Upper lobe of left lung (tissue), 6 donors: ENCODE results near the gene C2orf76. TPM values are rescaled to one million over a fixed set of nuclear protein-coding genes. Genes with fewer than 3 reads are reported as not detected.

Source experiments
- ATAC-seq, 2 donors: fragments of 200-7000 bp; cut with Tn5 transposase; one replicate each; pipeline ENCODE4 v1.9.1; 2022; ENCODE audit warnings: mild to moderate bottlenecking in 2 of 2, moderate library complexity in 2 of 2; ENCODE audit not compliant: low FRiP score in 2 of 2
- DNase-seq, 2 donors: peaks; one replicate each; pipeline ENCODE4 v3.0.0-alpha.2; 2019 to 2020
- H3K27ac ChIP-seq, 4 donors: fragments of 200-600 bp; sonication (generic); one replicate each; pipeline ENCODE4 v1.5.1; 2016 to 2019
- H3K27me3 ChIP-seq, 4 donors: fragments of 200-600 bp; sonication (generic); one replicate each; pipeline ENCODE4 v1.5.1; 2017 to 2019
- H3K36me3 ChIP-seq, 4 donors: fragments of 200-600 bp; sonication (generic); one replicate each; pipeline ENCODE4 v1.5.1; 2016 to 2019
- H3K4me1 ChIP-seq, 4 donors: fragments of 200-600 bp; sonication (generic); one replicate each; pipeline ENCODE4 v1.5.1; 2018 to 2019
- H3K4me3 ChIP-seq, 4 donors: fragments of 200-600 bp; sonication (generic); one replicate each; pipeline ENCODE4 v1.5.1; 2017 to 2019; ENCODE audit warnings: mild to moderate bottlenecking in 2 of 4, moderate library complexity in 1 of 4
- H3K9me3 ChIP-seq, 4 donors: fragments of 200-600 bp; sonication (generic); one replicate each; pipeline ENCODE4 v1.5.1; 2018 to 2019
- CTCF ChIP-seq, 6 experiments: fragments of 450-650 bp in 4 of 6; fragments of 200-600 bp in 2 of 6; sonication (generic) in 2 of 6; IDR thresholded peaks; one replicate each; pipeline ENCODE4 v1.5.1; 2016 to 2019; ENCODE audit warnings: antibody characterized with exemption in 6 of 6
- EP300 ChIP-seq, 4 donors: sonication (generic); formaldehyde crosslinking; IDR thresholded peaks; one replicate each; pipeline ENCODE4 v1.5.1; 2017; ENCODE audit warnings: antibody characterized with exemption in 4 of 4, control low read depth in 2 of 4
- POLR2A ChIP-seq, 4 donors: fragments of 450-650 bp; IDR thresholded peaks; one replicate each; pipeline ENCODE4 v1.5.1; 2016 to 2017; ENCODE audit warnings: antibody characterized with exemption in 4 of 4, mild to moderate bottlenecking in 2 of 4
- POLR2AphosphoS5 ChIP-seq, 2 donors: sonication (generic); formaldehyde crosslinking; IDR thresholded peaks; one replicate each; pipeline ENCODE4 v1.5.1; 2017; ENCODE audit warnings: antibody characterized with exemption in 2 of 2
- WGBS, 2 donors: methylation state at CpG; one replicate each; pipeline ENCODE4 v1.1.5; 2017 to 2018; 5-methylcytosine and 5-hydroxymethylcytosine counted together
- total RNA-seq, 6 donors: library from RNA; depleted of rRNA in 4 of 6; stranded (reverse); fragments of >200 nt in 4 of 6; gene quantifications; one replicate each; pipeline versions ENCODE4 v1.1.0 to v1.2.1, GENCODE V29; 2016 to 2021
- donor health status: DM: no; HTN: no; CAD: no; lungs with moderate emphysema.
- donor health status: DM: no; HTN: yes; CAD: no; lungs with severe emphysema.

The C2orf76 gene
- total RNA-seq, 6 donors from 2014 or later: 3.3 to 14.7 (median 6.2) TPM; not detected in 1

- 89 to 94% methylated on average over 16 to 17 of the region's 17 CpGs for WGBS, 2 donors
- H3K4me3 ChIP-seq: no peak overlapping the region
- no peak for DNase-seq
- H3K9me3 ChIP-seq: no peaks in the 10 kb centered on the region
- no peaks in the 10 kb centered on the region for H3K27me3 ChIP-seq
- ATAC-seq: no peak
- no peak overlapping the region for H3K27ac ChIP-seq
- peaks cover 0 to 9% (median 0%) of the 10 kb centered on the region in 4 donors for H3K36me3 ChIP-seq
- no peaks in the 10 kb centered on the region for H3K4me1 ChIP-seq
- TF ChIP-seq POLR2A (IDR thresholded peaks at IDR 0.05) (no peak), POLR2AphosphoS5 (IDR thresholded peaks at IDR 0.05) (no peak)
These were observed 105.0 kb downstream of the C2orf76 start for GRCh38 chr2:119261493-119262225.

- no peaks in the 10 kb centered on the region for H3K27me3 ChIP-seq
- WGBS, 2 donors: 70 to 72% methylated on average over 11 of the region's 11 CpGs
- peak in 1 of 2 donors; percentile 12 for DNase-seq
- TF ChIP-seq POLR2AphosphoS5 (IDR thresholded peaks at IDR 0.05) (no peak), EP300 (IDR thresholded peaks at IDR 0.05) (no peak), POLR2A (IDR thresholded peaks at IDR 0.05) (no peak), CTCF (IDR thresholded peaks at IDR 0.05) (no peak)
- H3K4me1 ChIP-seq: no peaks in the 10 kb centered on the region
- H3K36me3 ChIP-seq: peaks cover 0 to 12% (median 0%) of the 10 kb centered on the region in 4 donors
- no peaks in the 10 kb centered on the region for H3K9me3 ChIP-seq
- H3K4me3 ChIP-seq: no peak overlapping the region
- ATAC-seq: no peak
- H3K27ac ChIP-seq: no peak overlapping the region
These were observed 105.8 kb downstream of the C2orf76 start for GRCh38 chr2:119260646-119261492.

GRCh38 chr2:119259296-119259860 is 107.3 kb downstream of the C2orf76 start:
- DNase-seq: peak in 1 of 2 donors; percentile 14

GRCh38 chr2:119257198-119257597 is 109.4 kb downstream of the C2orf76 start:
- H3K9me3 ChIP-seq: no peaks in the 10 kb centered on the region
- no peaks in the 10 kb centered on the region for H3K27me3 ChIP-seq
- no peak overlapping the region for H3K27ac ChIP-seq
- DNase-seq: no peak
- 88 to 91% methylated on average over 9 of the region's 9 CpGs for WGBS, 2 donors
- TF ChIP-seq EP300 (IDR thresholded peaks at IDR 0.05): no peak
- no peak for TF ChIP-seq POLR2A (IDR thresholded peaks at IDR 0.05)
- TF ChIP-seq CTCF (IDR thresholded peaks at IDR 0.05): no peak
- TF ChIP-seq POLR2AphosphoS5 (IDR thresholded peaks at IDR 0.05): no peak
- peaks cover 0 to 13% (median 0%) of the 10 kb centered on the region in 4 donors for H3K36me3 ChIP-seq
- no peak for ATAC-seq
- no peak overlapping the region for H3K4me3 ChIP-seq
- no peaks in the 10 kb centered on the region for H3K4me1 ChIP-seq

More at GRCh38 chr2:119259296-119259860, 107.3 kb downstream of the C2orf76 start:
- Histone ChIP-seq H3K27ac (no peak overlapping the region), H3K27me3 (no peaks in the 10 kb centered on the region), H3K4me1 (no peaks in the 10 kb centered on the region), H3K9me3 (no peaks in the 10 kb centered on the region), H3K4me3 (no peak overlapping the region), H3K36me3 (peaks cover 0 to 13% (median 0%) of the 10 kb centered on the region in 4 donors)
- WGBS, 2 donors: 83% methylated on average over 1 to 5 of the region's 5 CpGs
- TF ChIP-seq POLR2AphosphoS5 (IDR thresholded peaks at IDR 0.05) (no peak), EP300 (IDR thresholded peaks at IDR 0.05) (no peak), CTCF (IDR thresholded peaks at IDR 0.05) (no peak), POLR2A (IDR thresholded peaks at IDR 0.05) (no peak)
- ATAC-seq: no peak

- no peak overlapping the region for H3K4me3 ChIP-seq
- DNase-seq (no peak), ATAC-seq (no peak)
- H3K4me1 ChIP-seq: no peaks in the 10 kb centered on the region
- 90 to 96% methylated on average over 2 of the region's 2 CpGs for WGBS, 2 donors
- H3K27me3 ChIP-seq: no peaks in the 10 kb centered on the region
- no peaks in the 10 kb centered on the region for H3K9me3 ChIP-seq
- TF ChIP-seq EP300 (IDR thresholded peaks at IDR 0.05) (no peak), CTCF (IDR thresholded peaks at IDR 0.05) (no peak), POLR2AphosphoS5 (IDR thresholded peaks at IDR 0.05) (no peak), POLR2A (IDR thresholded peaks at IDR 0.05) (no peak)
- H3K36me3 ChIP-seq: peaks cover 0 to 18% (median 0%) of the 10 kb centered on the region in 4 donors
- no peak overlapping the region for H3K27ac ChIP-seq
These were observed 110.1 kb downstream of the C2orf76 start for GRCh38 chr2:119256582-119256921.
